DOHH2 (cell line): ENCODE data around the gene ZNF410.

Source experiments
- H3F3A ChIP-seq: fragments of 200-600 bp; sonication (generic), shearing (Covaris generic); 2 replicates; pipeline ENCODE4 v1.6.0; 2016; ENCODE audit warnings: antibody characterized with exemption, mild to moderate bottlenecking; ENCODE audit not compliant: control insufficient read depth, insufficient read depth
- H3K27ac ChIP-seq: fragments of 200-600 bp; sonication (generic); 2 replicates; pipeline ENCODE4 v1.5.1; 2014; ENCODE audit warnings: low read depth, mild to moderate bottlenecking, low read length, moderate library complexity
- H3K27me3 ChIP-seq: fragments of 200-600 bp; sonication (generic); 2 replicates; pipeline ENCODE4 v1.6.1; 2014; ENCODE audit warnings: mild to moderate bottlenecking, low read length, mixed read lengths; ENCODE audit not compliant: control insufficient read depth
- H3K36me3 ChIP-seq: fragments of 200-600 bp; sonication (generic); 2 replicates; pipeline ENCODE4 v1.6.1; 2014; ENCODE audit warnings: mild to moderate bottlenecking, low read length, moderate library complexity, mixed read lengths; ENCODE audit not compliant: control insufficient read depth
- H3K4me1 ChIP-seq: fragments of 200-600 bp; sonication (generic); 2 replicates; pipeline ENCODE4 v1.6.1; 2014; ENCODE audit warnings: mild to moderate bottlenecking, low read length, mixed read lengths; ENCODE audit not compliant: control insufficient read depth
- H3K4me2 ChIP-seq: fragments of 200-600 bp; sonication (generic); 2 replicates; pipeline ENCODE4 v1.6.0; 2014; ENCODE audit warnings: mild to moderate bottlenecking, low read length, moderate library complexity
- H3K4me3 ChIP-seq: fragments of 200-600 bp; sonication (generic); 2 replicates; pipeline ENCODE4 v1.5.1; 2014; ENCODE audit warnings: mild to moderate bottlenecking, low read length, mixed read lengths
- H3K79me2 ChIP-seq: fragments of 200-600 bp; sonication (generic); 2 replicates; pipeline ENCODE4 v1.6.1; 2014; ENCODE audit warnings: mild to moderate bottlenecking, low read length, mixed read lengths; ENCODE audit not compliant: control insufficient read depth
- H3K9me2 ChIP-seq: fragments of 200-600 bp; sonication (generic); replicated peaks from 2 replicates; pipeline ENCODE4 v1.6.1; 2014; ENCODE audit warnings: mild to moderate bottlenecking, low read length, mixed read lengths; ENCODE audit not compliant: control insufficient read depth
- H3K9me3 ChIP-seq: fragments of 200-600 bp; sonication (generic); 2 replicates; pipeline ENCODE4 v1.6.1; 2014; ENCODE audit warnings: antibody characterized with exemption, low read length, mixed read lengths; ENCODE audit not compliant: control insufficient read depth, insufficient read depth
- H4K20me1 ChIP-seq: fragments of 200-600 bp; sonication (generic); 2 replicates; pipeline ENCODE4 v1.6.0; 2014; ENCODE audit warnings: low read depth, mild to moderate bottlenecking, antibody characterized with exemption, low read length, moderate library complexity; ENCODE audit not compliant: control insufficient read depth, insufficient read depth
- EZH2phosphoT487 ChIP-seq: fragments of 200-600 bp; sonication (generic); IDR thresholded peaks from 2 replicates; pipeline ENCODE4 v1.6.1; 2017; ENCODE audit warnings: borderline replicate concordance, mild to moderate bottlenecking, antibody characterized with exemption, low read length, moderate library complexity, mixed read lengths
- TF ChIP-seq, protein P1 (sequence below): fragments of 200-600 bp; sonication (generic); IDR thresholded peaks from one replicate; pipeline ENCODE4 v1.5.1; 2014; ENCODE audit warnings: antibody characterized with exemption, mild to moderate bottlenecking, low read depth, low read length; ENCODE audit not compliant: poor library complexity, severe bottlenecking

The ZNF410 gene

DNA sequence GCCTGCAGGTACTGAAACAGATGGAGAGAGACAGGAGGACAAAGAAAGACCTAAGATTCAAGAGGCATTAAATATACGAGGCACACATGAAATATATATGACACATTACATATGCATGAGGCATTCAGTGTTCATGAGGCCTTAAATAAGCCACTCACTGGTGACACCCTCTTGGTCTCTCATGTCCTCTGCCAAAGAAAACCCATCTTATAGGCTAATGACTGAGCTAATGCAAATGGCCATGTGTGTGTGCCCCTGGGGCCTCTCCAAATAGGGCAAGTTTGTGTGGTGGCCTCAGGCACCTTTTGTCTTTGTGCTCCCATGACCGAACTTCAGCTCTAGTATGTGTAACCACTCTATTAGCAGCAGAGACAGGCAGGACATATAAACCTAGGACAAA, 82.2 kb downstream of the ZNF410 start:
- Histone ChIP-seq H3K9me2 (no peaks in the 10 kb centered on the region), H3K27ac (no peak overlapping the region), H3F3A (no peaks in the 10 kb centered on the region), H3K9me3 (no peaks in the 10 kb centered on the region), H4K20me1 (no peaks in the 10 kb centered on the region), H3K4me2 (no peak overlapping the region), H3K4me3 (no peak overlapping the region), H3K27me3 (no peaks in the 10 kb centered on the region), H3K79me2 (no peaks in the 10 kb centered on the region), H3K36me3 (peaks cover 34% of the 10 kb centered on the region), H3K4me1 (no peaks in the 10 kb centered on the region)
- TF ChIP-seq EZH2phosphoT487, result no peak
- TF ChIP-seq, protein P1, sequence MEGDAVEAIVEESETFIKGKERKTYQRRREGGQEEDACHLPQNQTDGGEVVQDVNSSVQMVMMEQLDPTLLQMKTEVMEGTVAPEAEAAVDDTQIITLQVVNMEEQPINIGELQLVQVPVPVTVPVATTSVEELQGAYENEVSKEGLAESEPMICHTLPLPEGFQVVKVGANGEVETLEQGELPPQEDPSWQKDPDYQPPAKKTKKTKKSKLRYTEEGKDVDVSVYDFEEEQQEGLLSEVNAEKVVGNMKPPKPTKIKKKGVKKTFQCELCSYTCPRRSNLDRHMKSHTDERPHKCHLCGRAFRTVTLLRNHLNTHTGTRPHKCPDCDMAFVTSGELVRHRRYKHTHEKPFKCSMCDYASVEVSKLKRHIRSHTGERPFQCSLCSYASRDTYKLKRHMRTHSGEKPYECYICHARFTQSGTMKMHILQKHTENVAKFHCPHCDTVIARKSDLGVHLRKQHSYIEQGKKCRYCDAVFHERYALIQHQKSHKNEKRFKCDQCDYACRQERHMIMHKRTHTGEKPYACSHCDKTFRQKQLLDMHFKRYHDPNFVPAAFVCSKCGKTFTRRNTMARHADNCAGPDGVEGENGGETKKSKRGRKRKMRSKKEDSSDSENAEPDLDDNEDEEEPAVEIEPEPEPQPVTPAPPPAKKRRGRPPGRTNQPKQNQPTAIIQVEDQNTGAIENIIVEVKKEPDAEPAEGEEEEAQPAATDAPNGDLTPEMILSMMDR, result no peak

DNA sequence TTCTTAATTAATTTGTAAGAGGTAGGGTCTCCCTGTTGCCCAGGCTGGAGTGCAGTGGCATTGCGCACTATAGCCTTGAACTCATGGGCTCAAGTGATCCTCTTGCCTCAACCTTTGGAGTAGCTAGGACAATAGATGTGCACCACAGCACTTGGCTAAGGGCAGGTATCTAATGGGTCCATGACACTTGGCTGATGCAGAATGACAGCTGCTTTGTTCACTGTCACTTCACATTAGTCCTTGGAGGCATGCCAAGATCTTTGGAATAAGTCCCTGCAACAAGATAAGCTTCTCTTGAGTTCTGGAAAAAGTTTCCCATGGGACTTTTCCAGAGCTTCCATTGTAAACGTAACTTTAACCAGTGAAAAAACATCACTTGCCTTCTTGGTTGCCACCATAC, 86.8 kb downstream of the ZNF410 start:
- Histone ChIP-seq H3K27me3 (no peaks in the 10 kb centered on the region), H3F3A (no peaks in the 10 kb centered on the region), H3K4me2 (no peak overlapping the region), H3K36me3 (peaks cover 31% of the 10 kb centered on the region), H3K27ac (no peak overlapping the region), H4K20me1 (no peaks in the 10 kb centered on the region), H3K4me3 (no peak overlapping the region), H3K9me3 (no peaks in the 10 kb centered on the region), H3K4me1 (no peaks in the 10 kb centered on the region), H3K9me2 (no peaks in the 10 kb centered on the region), H3K79me2 (no peaks in the 10 kb centered on the region)
- no peak for TF ChIP-seq EZH2phosphoT487
- TF ChIP-seq, protein P1, result no peak

DNA sequence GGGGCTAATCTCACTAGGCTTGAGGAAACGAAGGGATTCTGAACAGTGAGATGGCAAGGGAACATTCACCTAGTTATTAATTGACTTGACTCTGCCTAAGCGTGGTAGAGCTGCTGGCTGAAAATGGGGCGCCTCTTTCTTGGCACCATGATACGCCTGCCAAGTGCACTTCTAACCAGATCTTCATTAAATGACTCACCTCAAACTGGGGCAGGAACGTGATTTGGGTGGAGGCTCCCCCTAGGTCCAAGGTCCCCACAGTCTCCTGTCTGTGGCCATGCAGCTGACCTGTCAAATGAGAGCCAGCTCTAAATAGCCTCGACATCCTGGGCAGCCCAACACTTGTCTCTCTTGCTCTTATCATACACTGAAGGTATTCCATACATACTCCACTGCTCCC, 89.5 kb downstream of the ZNF410 start:
- TF ChIP-seq, protein P1, result no peak
- TF ChIP-seq EZH2phosphoT487, result no peak
- no peak overlapping the region for H3K27ac ChIP-seq

DNA sequence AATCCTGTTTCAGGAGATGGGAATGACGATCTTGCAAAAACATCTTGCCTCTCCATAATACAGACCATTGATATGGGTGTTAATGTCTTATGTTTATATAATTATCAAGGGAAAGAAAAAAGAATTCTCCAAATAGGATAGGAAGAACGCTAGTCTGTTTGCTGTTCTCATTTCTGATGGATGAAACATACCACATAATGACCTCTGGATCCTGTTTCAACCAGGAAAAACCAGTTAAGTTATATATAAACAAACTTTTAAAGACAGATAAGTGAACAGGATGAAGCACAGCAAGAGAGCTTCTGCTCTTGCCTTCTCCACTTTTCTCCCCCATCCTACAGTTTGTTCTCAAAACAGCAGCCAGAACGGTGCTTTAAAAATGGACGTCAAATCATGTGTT, 91.2 kb downstream of the ZNF410 start:
- no peaks in the 10 kb centered on the region for H3F3A ChIP-seq
- no peaks in the 10 kb centered on the region for H4K20me1 ChIP-seq
- H3K27me3 ChIP-seq, result no peaks in the 10 kb centered on the region
- TF ChIP-seq, protein P1, result no peak
- H3K4me1 ChIP-seq, result no peaks in the 10 kb centered on the region
- no peaks in the 10 kb centered on the region for H3K9me2 ChIP-seq
- H3K9me3 ChIP-seq, result no peaks in the 10 kb centered on the region
- no peak overlapping the region for H3K4me3 ChIP-seq
- H3K79me2 ChIP-seq, result no peaks in the 10 kb centered on the region
- peaks cover 14% of the 10 kb centered on the region for H3K36me3 ChIP-seq
- H3K27ac ChIP-seq, result no peak overlapping the region
- H3K4me2 ChIP-seq, result no peak overlapping the region

More for the DNA sequence above, 89.5 kb downstream of the ZNF410 start:
- Histone ChIP-seq H3K9me3 (no peaks in the 10 kb centered on the region), H4K20me1 (no peaks in the 10 kb centered on the region), H3K4me1 (no peaks in the 10 kb centered on the region), H3F3A (no peaks in the 10 kb centered on the region), H3K79me2 (no peaks in the 10 kb centered on the region), H3K27me3 (no peaks in the 10 kb centered on the region), H3K36me3 (peaks cover 24% of the 10 kb centered on the region), H3K4me3 (no peak overlapping the region), H3K4me2 (no peak overlapping the region), H3K9me2 (no peaks in the 10 kb centered on the region)
